GM12801 (cell line): Measurements from ENCODE around the gene BZW2.

ENCODE experiments used
- TF ChIP-seq, protein P1 (sequence below): IDR thresholded peaks from one replicate; pipeline ENCODE4 v1.5.1; 2011; ENCODE audit warnings: control low read depth; ENCODE audit not compliant: insufficient read length; ENCODE audit errors: extremely low read depth

Gene BZW2

DNA sequence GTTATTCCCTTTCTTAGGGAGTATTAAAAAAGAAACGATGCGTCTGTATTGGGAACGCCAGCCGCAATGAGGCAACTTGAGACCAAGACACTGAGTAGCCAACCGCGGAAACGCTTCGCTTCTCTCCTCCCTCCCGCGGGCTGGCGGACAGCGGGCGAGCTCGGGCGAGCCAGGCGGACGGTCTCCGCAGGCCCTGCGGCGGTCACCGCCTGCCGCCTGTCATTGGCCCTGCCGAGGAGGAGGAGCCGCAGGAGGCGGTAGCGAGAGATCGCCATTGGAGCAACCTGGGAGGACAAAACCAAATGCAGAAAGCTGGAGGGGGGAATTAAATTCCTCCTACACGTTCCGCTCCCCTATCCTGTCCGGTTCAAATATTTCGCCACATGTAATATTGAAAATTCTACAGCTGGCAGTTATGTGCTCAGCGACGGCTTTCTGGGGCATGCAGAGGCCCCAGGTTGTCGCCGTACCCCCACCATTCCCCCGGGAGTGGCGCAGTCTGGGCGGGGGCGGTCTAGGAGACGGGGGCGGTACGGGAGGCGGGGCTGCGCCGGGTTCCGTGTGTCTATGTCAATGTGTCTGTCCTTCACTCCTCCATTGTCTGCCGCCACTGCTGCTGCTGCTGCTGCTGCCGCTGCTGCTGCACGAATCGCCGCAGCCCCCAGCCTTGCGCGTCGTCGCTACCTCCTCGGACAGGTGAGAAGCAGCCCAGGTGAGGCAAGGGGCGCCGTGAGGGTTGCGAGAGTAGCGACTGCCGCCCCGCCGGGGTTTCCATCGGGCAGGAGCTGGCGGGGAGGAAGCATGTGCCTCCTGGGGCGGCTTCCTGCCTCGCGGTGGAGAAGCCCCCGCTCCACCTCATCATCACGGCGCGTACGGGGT, at the start of gene BZW2, which contains the start of gene ANKMY2:
Gene BZW2, plus strand, starts transcription at position 589 of the 879 bp plus-strand sequence. CDS start 19,263 bp downstream, outside the sequence.
Gene ANKMY2, minus strand, starts transcription at position 162 of the 879 bp plus-strand sequence. CDS start 181 bp downstream, outside the sequence.
- TF ChIP-seq, protein P1, sequence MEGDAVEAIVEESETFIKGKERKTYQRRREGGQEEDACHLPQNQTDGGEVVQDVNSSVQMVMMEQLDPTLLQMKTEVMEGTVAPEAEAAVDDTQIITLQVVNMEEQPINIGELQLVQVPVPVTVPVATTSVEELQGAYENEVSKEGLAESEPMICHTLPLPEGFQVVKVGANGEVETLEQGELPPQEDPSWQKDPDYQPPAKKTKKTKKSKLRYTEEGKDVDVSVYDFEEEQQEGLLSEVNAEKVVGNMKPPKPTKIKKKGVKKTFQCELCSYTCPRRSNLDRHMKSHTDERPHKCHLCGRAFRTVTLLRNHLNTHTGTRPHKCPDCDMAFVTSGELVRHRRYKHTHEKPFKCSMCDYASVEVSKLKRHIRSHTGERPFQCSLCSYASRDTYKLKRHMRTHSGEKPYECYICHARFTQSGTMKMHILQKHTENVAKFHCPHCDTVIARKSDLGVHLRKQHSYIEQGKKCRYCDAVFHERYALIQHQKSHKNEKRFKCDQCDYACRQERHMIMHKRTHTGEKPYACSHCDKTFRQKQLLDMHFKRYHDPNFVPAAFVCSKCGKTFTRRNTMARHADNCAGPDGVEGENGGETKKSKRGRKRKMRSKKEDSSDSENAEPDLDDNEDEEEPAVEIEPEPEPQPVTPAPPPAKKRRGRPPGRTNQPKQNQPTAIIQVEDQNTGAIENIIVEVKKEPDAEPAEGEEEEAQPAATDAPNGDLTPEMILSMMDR = no peak

DNA sequence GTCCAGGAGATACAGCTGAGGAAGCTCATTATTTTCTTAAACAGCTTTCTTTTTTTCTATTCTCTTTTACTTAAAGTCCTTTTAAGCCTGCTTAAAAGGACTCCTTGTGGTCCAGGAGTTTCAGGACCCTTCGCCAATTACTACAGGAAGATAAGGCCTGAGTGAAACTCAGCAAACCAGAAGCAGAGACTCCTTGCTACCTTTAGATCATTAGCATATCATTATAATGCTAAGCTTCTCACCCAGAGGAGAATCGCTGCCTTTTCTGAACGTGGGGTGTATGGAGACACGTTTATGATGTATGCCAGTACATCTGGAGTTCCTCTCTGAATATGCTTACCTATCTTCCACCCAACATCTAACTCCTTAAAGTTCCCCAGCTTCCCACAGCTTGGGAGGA, 48.0 kb upstream of the BZW2 start:
- TF ChIP-seq, protein P1 = no peak

GRCh38 chr7:16599860-16600259, 46.1 kb upstream of the BZW2 start:
- TF ChIP-seq, protein P1 = no peak

GRCh38 chr7:16603633-16604032, 42.3 kb upstream of the BZW2 start:
- TF ChIP-seq, protein P1 = no peak

- TF ChIP-seq, protein P1 = no peak
Observed at GRCh38 chr7:16604054-16604453, 41.9 kb upstream of the BZW2 start.

- TF ChIP-seq, protein P1 = no peak
Observed at GRCh38 chr7:16606704-16607103, 39.3 kb upstream of the BZW2 start.

- TF ChIP-seq, protein P1 = no peak
Observed at GRCh38 chr7:16609842-16610450, 36.0 kb upstream of the BZW2 start.
